ENCODE data around the gene SINHCAF.
"Not testable (repeated sequence)": the region's sequence is repeated elsewhere in the genome, so short reads cannot be mapped to it uniquely, and the experiment has no call there.

Gene SINHCAF

GRCh38 chr12:31309279-31309678, 16.7 kb downstream of the SINHCAF start:
- no peak for DNase-seq

GRCh38 chr12:31308116-31308515, 17.8 kb downstream of the SINHCAF start:
- DNase-seq = no peak

- no peak for DNase-seq
Measured at GRCh38 chr12:31306866-31307265, 19.1 kb downstream of the SINHCAF start.

- DNase-seq = no peak
Measured at GRCh38 chr12:31303466-31303865, 22.5 kb downstream of the SINHCAF start.

- no peak for DNase-seq
Measured at GRCh38 chr12:31301311-31301710, 24.6 kb downstream of the SINHCAF start.

- DNase-seq = no peak
Measured at GRCh38 chr12:31300783-31301182, 25.2 kb downstream of the SINHCAF start.

- no peak for DNase-seq
Measured at GRCh38 chr12:31300341-31300740, 25.6 kb downstream of the SINHCAF start.

- no peak for DNase-seq
Measured at GRCh38 chr12:31298922-31299321, 27.0 kb downstream of the SINHCAF start.

GRCh38 chr12:31298515-31298910, 27.4 kb downstream of the SINHCAF start:
- DNase-seq = no peak

- DNase-seq = no peak
Measured at GRCh38 chr12:31297572-31298514, 28.1 kb downstream of the SINHCAF start.

- no peak for DNase-seq
Measured at GRCh38 chr12:31289441-31289840, 36.5 kb downstream of the SINHCAF start.

GRCh38 chr12:31288381-31288780, 37.6 kb downstream of the SINHCAF start:
- no peak for DNase-seq

GRCh38 chr12:31280183-31280582, 45.8 kb downstream of the SINHCAF start:
- no peak for DNase-seq

GRCh38 chr12:31279390-31279924, 46.5 kb downstream of the SINHCAF start:
- no peak for DNase-seq

- no peak for DNase-seq
Measured at GRCh38 chr12:31278832-31279231, 47.1 kb downstream of the SINHCAF start.

- DNase-seq = no peak
Measured at GRCh38 chr12:31278424-31278823, 47.5 kb downstream of the SINHCAF start.

GRCh38 chr12:31277081-31277480, 48.9 kb downstream of the SINHCAF start:
- no peak for DNase-seq

- DNase-seq = no peak
Measured at GRCh38 chr12:31275491-31275890, 50.5 kb downstream of the SINHCAF start.

GRCh38 chr12:31274520-31275300, 51.2 kb downstream of the SINHCAF start:
- DNase-seq = no peak

- DNase-seq = not testable (repeated sequence)
Measured at GRCh38 chr12:31273794-31274193, 52.2 kb downstream of the SINHCAF start.

GRCh38 chr12:31272607-31273225, 53.2 kb downstream of the SINHCAF start:
- DNase-seq = no peak

- no peak for DNase-seq
Measured at GRCh38 chr12:31267966-31268365, 58.0 kb downstream of the SINHCAF start.

Measured in hypothalamus (tissue), 51 donors.